Nephron (organoid): Measurements from ENCODE around the gene PPP4R3A.
"Not testable (repeated sequence)": the region's sequence is repeated elsewhere in the genome, so short reads cannot be mapped to it uniquely, and the experiment has no call there.

Experiments
- H3K27ac Mint-ChIP-seq, 3 experiments: 2 replicates each; pipeline ENCODE4 v1.8.0; 2020; ENCODE audit warnings: mixed read lengths in 3 of 3, mild to moderate bottlenecking in 2 of 3, moderate library complexity in 1 of 3
- H3K27me3 Mint-ChIP-seq: 2 replicates; pipeline ENCODE4 v1.8.0; 2021; ENCODE audit warnings: low read depth, mild to moderate bottlenecking, moderate library complexity, mixed read lengths
- H3K36me3 Mint-ChIP-seq: 2 replicates; pipeline ENCODE4 v1.8.0; 2020; ENCODE audit warnings: low read depth, mixed read lengths
- H3K4me1 Mint-ChIP-seq: 2 replicates; pipeline ENCODE4 v1.8.0; 2020; ENCODE audit warnings: mixed read lengths
- H3K4me3 Mint-ChIP-seq, 3 experiments: 2 replicates each; pipeline ENCODE4 v1.8.0; 2020; ENCODE audit warnings: mild to moderate bottlenecking in 3 of 3, mixed read lengths in 3 of 3, moderate library complexity in 2 of 3
- H3K9me3 Mint-ChIP-seq: 2 replicates; pipeline ENCODE4 v1.8.0; 2020; ENCODE audit warnings: mixed read lengths
- TF ChIP-seq, protein P1 (sequence below), 3 experiments: fragments of 200-600 bp; sonication (generic); IDR thresholded peaks; one replicate each; pipeline ENCODE4 v1.5.0; 2021; ENCODE audit warnings: antibody characterized with exemption in 3 of 3; ENCODE audit not compliant: unreplicated experiment in 3 of 3

The PPP4R3A gene

DNA sequence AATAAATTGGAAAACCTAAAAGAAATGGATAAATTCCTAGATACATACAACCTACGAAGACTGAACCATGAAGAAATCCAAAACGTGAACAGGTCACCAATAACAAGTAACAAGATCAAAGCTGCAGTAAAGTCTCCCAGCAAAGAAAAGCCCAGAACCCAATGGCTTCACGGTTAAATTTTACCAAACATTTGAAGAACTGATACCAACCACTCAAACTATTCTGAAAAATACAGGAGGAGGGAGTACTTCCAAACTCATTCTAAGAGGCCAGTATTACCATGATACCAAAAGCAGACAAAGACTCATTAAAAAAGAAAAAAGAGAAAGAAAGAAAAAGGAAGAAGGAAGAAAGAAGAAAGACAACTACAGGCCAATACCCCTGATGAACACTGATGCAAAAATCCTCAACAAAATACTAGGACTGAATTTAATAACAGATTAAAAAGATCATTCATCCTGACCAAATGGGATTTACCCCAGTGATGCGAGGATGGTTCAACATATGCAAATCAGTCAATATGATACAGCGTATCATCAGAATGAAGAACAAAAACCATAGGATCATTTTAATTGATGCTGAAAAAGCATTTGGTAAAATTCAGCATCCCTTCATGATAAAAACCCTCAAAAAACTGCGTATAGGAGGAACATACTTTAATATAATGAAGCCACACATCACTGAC, 65.6 kb downstream of the PPP4R3A start:
- H3K27ac Mint-ChIP-seq, result no peak overlapping the region
- no peak overlapping the region for H3K4me3 Mint-ChIP-seq
- peaks cover 20% of the 10 kb centered on the region for H3K9me3 Mint-ChIP-seq
- TF ChIP-seq, protein P1, sequence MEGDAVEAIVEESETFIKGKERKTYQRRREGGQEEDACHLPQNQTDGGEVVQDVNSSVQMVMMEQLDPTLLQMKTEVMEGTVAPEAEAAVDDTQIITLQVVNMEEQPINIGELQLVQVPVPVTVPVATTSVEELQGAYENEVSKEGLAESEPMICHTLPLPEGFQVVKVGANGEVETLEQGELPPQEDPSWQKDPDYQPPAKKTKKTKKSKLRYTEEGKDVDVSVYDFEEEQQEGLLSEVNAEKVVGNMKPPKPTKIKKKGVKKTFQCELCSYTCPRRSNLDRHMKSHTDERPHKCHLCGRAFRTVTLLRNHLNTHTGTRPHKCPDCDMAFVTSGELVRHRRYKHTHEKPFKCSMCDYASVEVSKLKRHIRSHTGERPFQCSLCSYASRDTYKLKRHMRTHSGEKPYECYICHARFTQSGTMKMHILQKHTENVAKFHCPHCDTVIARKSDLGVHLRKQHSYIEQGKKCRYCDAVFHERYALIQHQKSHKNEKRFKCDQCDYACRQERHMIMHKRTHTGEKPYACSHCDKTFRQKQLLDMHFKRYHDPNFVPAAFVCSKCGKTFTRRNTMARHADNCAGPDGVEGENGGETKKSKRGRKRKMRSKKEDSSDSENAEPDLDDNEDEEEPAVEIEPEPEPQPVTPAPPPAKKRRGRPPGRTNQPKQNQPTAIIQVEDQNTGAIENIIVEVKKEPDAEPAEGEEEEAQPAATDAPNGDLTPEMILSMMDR (IDR thresholded peaks at IDR 0.05; ENCODE audit: unreplicated experiment in 3 of 3), result no peak
- no peaks in the 10 kb centered on the region for H3K4me1 Mint-ChIP-seq
- no peaks in the 10 kb centered on the region for H3K36me3 Mint-ChIP-seq
- H3K27me3 Mint-ChIP-seq, result no peaks in the 10 kb centered on the region

DNA sequence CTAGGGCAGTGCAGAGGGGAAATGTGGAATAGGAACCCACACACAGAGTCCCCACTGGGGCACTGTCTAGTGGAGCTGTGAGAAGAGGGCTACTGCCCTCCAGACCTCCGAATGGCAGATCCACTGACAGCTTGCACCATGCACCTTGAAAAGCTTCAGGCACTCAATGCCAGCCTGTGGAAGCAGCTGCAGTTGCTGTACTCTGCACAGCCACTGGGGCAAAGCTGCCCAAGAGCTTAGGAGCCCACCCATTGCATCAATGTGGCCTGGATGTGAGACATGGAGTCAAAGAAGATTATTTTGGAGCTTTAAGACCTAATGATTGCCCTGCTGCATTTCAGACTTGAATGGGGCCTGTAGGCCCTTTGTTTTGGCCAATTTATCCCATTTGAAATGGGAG, 70.8 kb downstream of the PPP4R3A start:
- H3K27me3 Mint-ChIP-seq, result no peaks in the 10 kb centered on the region
- TF ChIP-seq, protein P1 (IDR thresholded peaks at IDR 0.05; ENCODE audit: unreplicated experiment in 3 of 3), result no peak
- H3K4me3 Mint-ChIP-seq, result no peak overlapping the region
- no peak overlapping the region for H3K27ac Mint-ChIP-seq
- peaks cover 8% of the 10 kb centered on the region for H3K36me3 Mint-ChIP-seq
- peaks cover 30% of the 10 kb centered on the region for H3K9me3 Mint-ChIP-seq
- H3K4me1 Mint-ChIP-seq, result no peaks in the 10 kb centered on the region

DNA sequence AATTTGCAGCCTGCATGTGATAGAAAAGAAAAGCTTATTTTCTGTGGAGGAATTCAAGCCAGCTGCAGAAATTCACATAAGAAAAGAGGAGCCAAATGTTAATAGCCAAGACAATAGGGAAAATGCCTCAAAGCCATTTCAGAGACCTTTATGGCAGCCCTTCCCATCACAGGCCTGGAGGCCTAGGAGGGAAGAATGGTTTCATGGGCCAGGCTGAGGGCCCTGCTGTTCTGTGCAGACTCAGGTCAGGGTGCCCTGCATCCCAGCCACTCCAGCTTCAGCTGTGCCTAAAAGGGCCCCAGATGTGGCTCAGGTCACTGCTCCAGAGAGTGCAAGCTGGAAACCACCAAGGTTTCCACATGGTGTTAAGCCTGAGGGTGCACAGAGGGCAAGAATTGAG, 71.3 kb downstream of the PPP4R3A start:
- H3K27me3 Mint-ChIP-seq, result no peaks in the 10 kb centered on the region
- peaks cover 8% of the 10 kb centered on the region for H3K36me3 Mint-ChIP-seq
- no peak overlapping the region for H3K27ac Mint-ChIP-seq
- TF ChIP-seq, protein P1 (IDR thresholded peaks at IDR 0.05; ENCODE audit: unreplicated experiment in 3 of 3), result no peak
- peaks cover 27% of the 10 kb centered on the region for H3K9me3 Mint-ChIP-seq
- no peaks in the 10 kb centered on the region for H3K4me1 Mint-ChIP-seq
- no peak overlapping the region for H3K4me3 Mint-ChIP-seq

DNA sequence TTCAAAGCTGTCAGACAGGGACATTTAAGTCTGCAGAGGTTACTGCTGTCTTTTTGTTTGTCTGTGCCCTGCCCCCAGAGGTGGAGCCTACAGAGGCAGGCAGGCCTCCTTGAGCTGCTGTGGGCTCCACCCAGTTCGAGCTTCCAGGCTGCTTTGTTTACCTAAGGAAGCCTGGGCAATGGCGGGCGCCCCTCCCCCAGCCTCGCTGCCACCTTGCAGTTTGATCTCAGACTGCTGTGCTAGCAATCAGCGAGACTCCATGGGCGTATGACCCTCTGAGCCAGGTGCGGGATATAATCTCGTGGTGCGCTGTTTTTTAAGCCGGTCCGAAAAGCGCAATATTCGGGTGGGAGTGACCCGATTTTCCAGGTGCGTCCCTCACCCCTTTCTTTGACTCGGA, 73.8 kb downstream of the PPP4R3A start:
- H3K4me3 Mint-ChIP-seq, result not testable (repeated sequence)

DNA sequence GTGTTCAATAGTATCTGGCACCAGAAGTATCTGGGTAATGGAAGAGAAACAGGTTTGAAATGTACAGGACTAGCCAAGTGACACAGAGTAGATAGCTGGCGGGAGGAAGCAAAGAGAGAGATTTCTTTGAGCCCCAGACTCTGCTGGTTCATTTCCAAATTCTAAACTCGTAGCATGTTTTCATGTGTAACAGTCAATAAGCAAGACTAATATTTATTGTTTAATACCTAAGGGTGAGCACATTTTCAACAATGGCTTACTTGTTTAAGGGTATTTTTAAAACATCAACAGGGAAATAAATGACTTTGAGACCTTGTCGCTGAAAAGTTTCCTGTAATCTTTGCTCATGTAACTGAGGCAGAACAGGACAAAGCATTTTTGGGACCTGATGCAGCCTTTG, 80.7 kb downstream of the PPP4R3A start:
- Mint-ChIP-seq H3K27me3 (no peaks in the 10 kb centered on the region), H3K4me1 (no peaks in the 10 kb centered on the region)

More for the DNA sequence above, 73.8 kb downstream of the PPP4R3A start:
- H3K4me1 Mint-ChIP-seq, H3K27me3 Mint-ChIP-seq, H3K36me3 Mint-ChIP-seq, H3K27ac Mint-ChIP-seq: not testable (repeated sequence)
- H3K9me3 Mint-ChIP-seq, result peaks cover 23% of the 10 kb centered on the region

DNA sequence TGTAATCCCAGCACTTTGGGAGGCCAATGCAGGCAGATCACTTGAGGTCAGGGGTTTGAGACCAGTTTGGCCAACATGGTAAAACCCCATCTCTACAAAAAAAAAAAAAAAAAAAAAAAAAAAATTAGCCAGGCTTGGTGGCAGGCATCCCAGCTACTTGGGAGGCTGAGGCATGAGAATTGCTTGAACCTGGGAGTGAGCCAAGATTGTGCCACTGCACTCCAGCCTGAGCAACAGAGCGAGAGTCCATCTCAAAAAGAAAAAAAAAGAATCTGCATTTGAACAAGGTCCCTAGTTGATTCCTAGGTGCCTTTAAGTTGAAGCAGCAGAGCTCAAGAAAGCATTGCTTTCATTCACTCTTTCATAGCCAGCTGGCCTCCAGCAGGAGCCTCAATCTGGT, 81.2 kb downstream of the PPP4R3A start:
- not testable (repeated sequence) for H3K36me3 Mint-ChIP-seq, H3K27ac Mint-ChIP-seq, H3K9me3 Mint-ChIP-seq, H3K4me1 Mint-ChIP-seq, H3K27me3 Mint-ChIP-seq, H3K4me3 Mint-ChIP-seq

More for the DNA sequence above, 80.7 kb downstream of the PPP4R3A start:
- Mint-ChIP-seq H3K36me3 (peaks cover 3% of the 10 kb centered on the region), H3K9me3 (peaks cover 8% of the 10 kb centered on the region), H3K27ac (no peak overlapping the region), H3K4me3 (no peak overlapping the region)
- TF ChIP-seq, protein P1 (IDR thresholded peaks at IDR 0.05; ENCODE audit: unreplicated experiment in 3 of 3), result no peak

DNA sequence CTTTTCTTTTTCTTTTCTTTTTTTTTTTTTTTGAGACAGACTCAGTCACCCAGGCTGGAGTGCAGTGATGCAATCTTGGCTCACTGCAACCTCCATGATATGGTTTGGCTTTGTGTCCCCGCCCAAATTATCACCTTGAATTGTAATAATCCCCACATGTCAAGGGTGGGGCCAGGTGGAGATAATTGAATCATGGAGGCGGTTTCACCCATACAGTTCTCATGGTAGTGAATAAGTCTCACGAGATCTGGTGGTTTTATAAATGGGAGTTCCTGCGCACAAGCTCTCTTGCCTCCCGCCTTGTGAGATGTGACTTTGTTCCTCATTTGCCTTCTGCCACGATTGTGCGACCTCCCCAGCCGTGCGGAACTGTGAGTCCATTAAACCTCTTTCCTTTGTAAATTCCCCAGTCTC, 84.6 kb downstream of the PPP4R3A start:
- H3K36me3 Mint-ChIP-seq, H3K4me1 Mint-ChIP-seq, H3K27ac Mint-ChIP-seq, H3K27me3 Mint-ChIP-seq, H3K9me3 Mint-ChIP-seq, H3K4me3 Mint-ChIP-seq: not testable (repeated sequence)
